ENCODE data around the gene HDAC3.

Gene HDAC3

GRCh38 chr5:141623611-141624010 lies 13.0 kb downstream of the HDAC3 start:
- TF ChIP-seq CTCF (IDR thresholded peaks at IDR 0.05; ENCODE audit: insufficient read depth, low read length, missing control alignments), result no peak
- DNase-seq (ENCODE audit: low read depth, low spot score), result no peak
- no peak overlapping the region for H3K4me3 ChIP-seq (ENCODE audit: low read depth, low read length)
- ChIA-PET POLR2A (no interaction called here), CTCF (interaction anchor here (0.7 to 16.3 kb wide), 5 partner anchors 9 to 346 kb away, joined by 3 to 413 read pairs (median 4); partner anchors contain the start of genes HDAC3 and RELL2)

GRCh38 chr5:141623186-141623585 lies 13.5 kb downstream of the HDAC3 start:
- DNase-seq (ENCODE audit: low read depth, low spot score), result no peak
- ChIA-PET POLR2A (no interaction called here), CTCF (interaction anchor here (0.7 to 16.3 kb wide), 5 partner anchors 9 to 346 kb away, joined by 3 to 413 read pairs (median 4); partner anchors contain the start of genes HDAC3 and RELL2)
- H3K4me3 ChIP-seq (ENCODE audit: low read depth, low read length), result no peak overlapping the region
- TF ChIP-seq CTCF (IDR thresholded peaks at IDR 0.05; ENCODE audit: insufficient read depth, low read length, missing control alignments), result no peak

GRCh38 chr5:141618804-141619554 lies 17.7 kb downstream of the HDAC3 start, which contains the start of gene DIAPH1:
DIAPH1 (minus strand) TSS chr5:141619000; CDS start chr5:141618914, 86 bp downstream.
- peak; percentile 99 for TF ChIP-seq CTCF (IDR thresholded peaks at IDR 0.05; ENCODE audit: insufficient read depth, low read length, missing control alignments)
- peak; percentile 46 for DNase-seq (ENCODE audit: low read depth, low spot score)
- POLR2A ChIA-PET, result interaction anchor here (0.6 to 3.0 kb wide), 4 partner anchors 15 to 56 kb away, joined by 3 to 15 read pairs (median 8); partner anchors contain the start of genes HDAC3 and RELL2
- H3K4me3 ChIP-seq (ENCODE audit: low read depth, low read length), result peak within 1 kb of the TSS; percentile 74
- CTCF ChIA-PET, result interaction anchor here (0.6 to 16.3 kb wide), 30 partner anchors 8 to 524 kb away, joined by 3 to 413 read pairs (median 6); partner anchors contain the start of genes FCHSD1, HDAC3 and RELL2

GRCh38 chr5:141618030-141618803 lies 18.4 kb downstream of the HDAC3 start:
- ChIA-PET CTCF (interaction anchor here (0.6 to 16.3 kb wide), 27 partner anchors 7 to 298 kb away, joined by 3 to 413 read pairs (median 6); partner anchors contain the start of genes FCHSD1, HDAC3 and RELL2), POLR2A (interaction anchor here (0.6 to 3.0 kb wide), 4 partner anchors 14 to 55 kb away, joined by 3 to 15 read pairs (median 8); partner anchors contain the start of genes HDAC3 and RELL2)
- DNase-seq (ENCODE audit: low read depth, low spot score), result no peak
- peak overlapping the region; percentile 74 for H3K4me3 ChIP-seq (ENCODE audit: low read depth, low read length)
- TF ChIP-seq CTCF (IDR thresholded peaks at IDR 0.05; ENCODE audit: insufficient read depth, low read length, missing control alignments), result no peak

- ChIA-PET POLR2A (no interaction called here), CTCF (interaction anchor here (1.0 to 16.3 kb wide), 5 partner anchors 8 to 37 kb away, joined by 3 to 413 read pairs (median 259); partner anchors contain the start of genes HDAC3 and RELL2)
- DNase-seq (ENCODE audit: low read depth, low spot score), result no peak
- TF ChIP-seq CTCF (IDR thresholded peaks at IDR 0.05; ENCODE audit: insufficient read depth, low read length, missing control alignments), result no peak
- peak overlapping the region; percentile 74 for H3K4me3 ChIP-seq (ENCODE audit: low read depth, low read length)
Measured at GRCh38 chr5:141617682-141618029, 19.0 kb downstream of the HDAC3 start.
